ENCODE measurements around the gene EPN2.

GRCh38 chr17:19296786-19297778 is 59.9 kb downstream of the EPN2 start:
- TF ChIP-seq CTCF (conservative IDR thresholded peaks at IDR 0.05; ENCODE audit: low read length) (no peak), EZH2phosphoT487 (IDR thresholded peaks at IDR 0.05; ENCODE audit: borderline replicate concordance, low read depth, low read length) (no peak)

Measured in OCI-LY7 (cell line).